Muscle layer of duodenum (tissue), 2 donors: Measurements from ENCODE around the gene GRM7.

Experiments used
- H3K27ac ChIP-seq: one replicate; pipeline ENCODE4 v1.7.0; 2013; ENCODE audit warnings: mild to moderate bottlenecking, low read length
- H3K27me3 ChIP-seq: one replicate; pipeline ENCODE4 v1.7.0; 2013; ENCODE audit warnings: low read depth, mild to moderate bottlenecking, control low read depth, low read length
- H3K36me3 ChIP-seq, 2 donors: one replicate each; pipeline ENCODE4 v1.7.0; 2013; ENCODE audit warnings: low read length in 2 of 2, control low read depth in 1 of 2, mild to moderate bottlenecking in 1 of 2; ENCODE audit not compliant: insufficient read depth in 2 of 2, control insufficient read depth in 1 of 2
- H3K4me1 ChIP-seq, 2 donors: one replicate each; pipeline ENCODE4 v1.7.0; 2013; ENCODE audit warnings: low read length in 2 of 2, mild to moderate bottlenecking in 2 of 2, control low read depth in 1 of 2, moderate library complexity in 1 of 2; ENCODE audit not compliant: insufficient read depth in 2 of 2, control insufficient read depth in 1 of 2
- H3K4me3 ChIP-seq, 2 donors: one replicate each; pipeline ENCODE4 v1.7.0; 2013; ENCODE audit warnings: low read length in 2 of 2, low read depth in 1 of 2, mild to moderate bottlenecking in 1 of 2
- H3K9me3 ChIP-seq, 2 donors: one replicate each; pipeline ENCODE4 v1.7.0; 2013; ENCODE audit warnings: low read length in 2 of 2, control low read depth in 1 of 2, mild to moderate bottlenecking in 1 of 2; ENCODE audit not compliant: control insufficient read depth in 1 of 2
- donor health status: healthy.

GRM7 gene

GRCh38 chr3:7158516-7158915 lies 297.6 kb downstream of the GRM7 start:
- Histone ChIP-seq H3K27me3 (no peaks in the 10 kb centered on the region), H3K27ac (no peak overlapping the region), H3K9me3 (no peaks in the 10 kb centered on the region), H3K4me1 (no peaks in the 10 kb centered on the region), H3K4me3 (no peak overlapping the region), H3K36me3 (no peaks in the 10 kb centered on the region)

DNA sequence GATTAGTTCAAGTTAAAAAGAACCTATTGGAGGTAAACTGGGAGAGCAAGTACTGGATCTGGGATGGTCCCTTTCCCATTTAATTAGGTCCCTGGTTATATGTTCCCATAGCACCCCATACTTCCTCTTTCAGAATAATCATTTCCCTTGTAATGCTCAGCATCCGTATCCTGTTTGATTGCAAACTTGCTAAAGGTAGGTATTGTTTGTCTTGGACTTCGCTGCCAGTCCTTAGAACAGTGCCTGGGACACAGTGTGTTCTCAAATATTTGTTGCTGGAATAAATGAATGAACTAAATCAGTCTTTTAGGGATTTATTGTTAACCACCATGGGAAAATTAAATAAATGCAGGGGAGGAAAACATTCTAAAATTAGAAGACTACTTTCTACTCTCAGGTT lies 299.8 kb downstream of the GRM7 start:
- Histone ChIP-seq H3K27me3 (no peaks in the 10 kb centered on the region), H3K27ac (no peak overlapping the region)

GRCh38 chr3:7166460-7166859 lies 305.5 kb downstream of the GRM7 start:
- no peaks in the 10 kb centered on the region for H3K27me3 ChIP-seq
- no peak overlapping the region for H3K4me3 ChIP-seq
- no peak overlapping the region for H3K27ac ChIP-seq
- no peaks in the 10 kb centered on the region for H3K36me3 ChIP-seq
- no peaks in the 10 kb centered on the region for H3K4me1 ChIP-seq
- no peaks in the 10 kb centered on the region for H3K9me3 ChIP-seq

More for the DNA sequence above, 299.8 kb downstream of the GRM7 start:
- Histone ChIP-seq H3K4me1 (no peaks in the 10 kb centered on the region), H3K9me3 (no peaks in the 10 kb centered on the region), H3K4me3 (no peak overlapping the region), H3K36me3 (no peaks in the 10 kb centered on the region)

DNA sequence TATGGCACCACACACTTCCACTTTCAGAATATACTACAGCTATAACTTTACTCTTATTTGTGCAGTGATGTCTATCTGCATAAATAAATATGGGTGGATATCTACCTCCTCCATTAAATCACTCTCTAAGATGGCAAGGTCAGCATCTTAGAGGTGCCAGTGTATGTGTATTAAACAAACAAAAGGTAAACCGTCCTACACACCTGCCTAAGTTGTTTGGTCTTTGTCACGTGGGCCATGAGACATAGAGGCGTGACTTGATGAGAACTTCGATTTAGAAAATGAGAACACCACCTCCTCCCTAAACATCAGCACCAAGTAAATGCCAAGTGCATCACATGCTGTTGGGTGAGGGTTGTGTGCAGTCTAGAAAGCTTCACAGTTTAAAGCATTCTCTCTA lies 310.6 kb downstream of the GRM7 start:
- H3K4me1 ChIP-seq = no peaks in the 10 kb centered on the region
- H3K9me3 ChIP-seq = no peaks in the 10 kb centered on the region
- H3K4me3 ChIP-seq = no peak overlapping the region
- H3K27ac ChIP-seq = no peak overlapping the region
- H3K27me3 ChIP-seq = no peaks in the 10 kb centered on the region
- no peaks in the 10 kb centered on the region for H3K36me3 ChIP-seq

DNA sequence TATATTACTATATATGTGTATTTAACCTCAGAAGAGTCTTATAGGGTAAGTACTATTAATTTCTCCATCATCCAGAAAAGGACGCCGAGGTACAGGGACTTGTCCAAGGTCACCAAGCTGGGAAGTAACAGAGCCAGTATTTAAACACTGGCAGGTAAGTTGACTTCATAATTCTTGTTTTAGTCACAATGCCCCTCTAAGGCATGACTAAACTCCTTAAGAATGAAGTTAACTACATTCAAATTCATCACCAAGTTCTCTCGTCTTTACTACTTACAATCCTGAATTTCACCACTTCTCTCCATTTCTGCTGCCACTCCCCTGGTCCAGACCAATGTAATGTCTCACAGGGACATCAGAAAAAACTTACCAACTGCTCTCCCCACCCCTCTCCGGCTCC lies 312.1 kb downstream of the GRM7 start:
- no peak overlapping the region for H3K27ac ChIP-seq
- no peaks in the 10 kb centered on the region for H3K36me3 ChIP-seq
- no peaks in the 10 kb centered on the region for H3K27me3 ChIP-seq
- no peaks in the 10 kb centered on the region for H3K4me1 ChIP-seq
- H3K4me3 ChIP-seq = no peak overlapping the region
- no peaks in the 10 kb centered on the region for H3K9me3 ChIP-seq

- Histone ChIP-seq H3K27ac (no peak overlapping the region), H3K9me3 (no peaks in the 10 kb centered on the region), H3K4me1 (no peaks in the 10 kb centered on the region), H3K36me3 (no peaks in the 10 kb centered on the region), H3K4me3 (no peak overlapping the region), H3K27me3 (no peaks in the 10 kb centered on the region)
Observed at GRCh38 chr3:7188551-7188950, 327.6 kb downstream of the GRM7 start.

DNA sequence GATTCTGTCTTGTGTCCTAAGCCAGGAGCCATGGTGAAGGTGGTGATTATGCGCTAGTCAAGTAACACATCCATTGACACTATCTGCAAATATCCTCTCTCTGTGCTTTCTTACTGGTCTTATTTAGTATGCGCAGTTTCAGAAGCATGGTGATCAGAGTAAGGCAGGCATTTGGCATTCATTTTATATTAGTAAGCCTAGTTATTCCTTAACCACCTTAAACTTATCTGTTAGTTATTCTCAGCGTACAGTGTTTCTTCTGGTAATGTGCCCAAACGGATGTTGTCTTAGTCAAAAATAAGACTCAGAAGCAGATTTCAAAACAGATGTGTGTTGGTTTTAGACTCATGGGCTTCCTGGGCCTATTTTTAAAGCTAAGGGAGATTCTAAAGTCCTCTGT lies 329.2 kb downstream of the GRM7 start:
- Histone ChIP-seq H3K9me3 (no peaks in the 10 kb centered on the region), H3K36me3 (no peaks in the 10 kb centered on the region), H3K4me1 (no peaks in the 10 kb centered on the region), H3K27me3 (no peaks in the 10 kb centered on the region), H3K4me3 (no peak overlapping the region), H3K27ac (no peak overlapping the region)

DNA sequence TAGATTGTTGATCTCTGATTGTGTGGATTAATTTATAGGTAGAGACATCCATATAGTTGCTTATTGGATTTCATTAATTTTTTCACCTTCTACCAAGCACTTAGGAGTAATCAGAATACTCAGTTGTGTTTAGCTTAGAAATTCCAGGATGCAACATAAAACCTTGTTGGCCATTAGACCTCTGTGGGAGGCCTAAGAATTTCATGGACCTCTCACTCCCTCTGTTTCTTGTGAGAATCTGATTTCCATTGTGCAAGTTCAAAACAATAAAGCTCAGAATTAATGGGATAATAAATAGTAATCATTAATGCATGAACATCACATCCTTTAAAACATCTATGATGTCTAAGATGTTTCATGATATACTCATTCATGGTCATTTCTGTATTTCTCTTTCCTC lies 332.4 kb downstream of the GRM7 start:
- no peaks in the 10 kb centered on the region for H3K4me1 ChIP-seq
- no peak overlapping the region for H3K4me3 ChIP-seq
- no peaks in the 10 kb centered on the region for H3K36me3 ChIP-seq
- no peak overlapping the region for H3K27ac ChIP-seq
- H3K9me3 ChIP-seq = no peaks in the 10 kb centered on the region
- H3K27me3 ChIP-seq = no peaks in the 10 kb centered on the region

DNA sequence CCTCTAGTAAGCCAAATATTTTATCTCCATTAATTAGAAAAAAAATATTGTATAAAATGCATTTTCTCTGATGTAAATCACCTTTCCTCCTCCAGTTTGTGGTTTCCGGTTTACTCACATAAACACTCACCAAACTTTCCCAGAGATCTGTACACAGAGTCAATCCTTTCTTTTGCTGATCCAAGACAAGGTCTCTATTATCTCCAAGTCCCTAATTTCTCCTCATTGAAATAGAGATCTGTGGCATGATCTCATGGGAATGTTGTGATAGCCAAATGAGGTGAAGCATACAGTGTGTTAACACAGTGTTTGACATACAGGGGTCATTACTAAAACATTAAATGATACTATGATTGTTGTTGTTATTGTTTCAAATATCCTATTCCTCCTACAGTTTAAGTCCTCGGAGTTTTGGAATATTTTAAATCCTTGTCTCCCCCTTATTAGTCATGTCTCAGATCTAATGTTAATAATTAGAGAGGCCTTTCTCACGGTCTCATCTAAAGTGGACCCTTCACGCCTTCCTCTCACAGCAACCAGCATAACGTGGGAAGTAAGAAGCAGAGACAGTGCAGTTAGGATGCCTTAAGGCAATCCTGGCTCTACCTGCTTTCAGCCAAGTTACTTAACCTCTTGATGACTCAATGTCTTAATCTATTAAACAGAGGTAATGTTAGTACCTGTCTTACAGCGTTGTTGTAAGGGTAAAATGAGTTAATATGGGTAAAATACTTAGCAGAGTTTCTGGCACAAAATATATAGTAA lies 333.3 kb downstream of the GRM7 start:
- no peak overlapping the region for H3K27ac ChIP-seq
- no peaks in the 10 kb centered on the region for H3K9me3 ChIP-seq
- no peak overlapping the region for H3K4me3 ChIP-seq
- H3K36me3 ChIP-seq = no peaks in the 10 kb centered on the region
- no peaks in the 10 kb centered on the region for H3K27me3 ChIP-seq
- H3K4me1 ChIP-seq = no peaks in the 10 kb centered on the region

- Histone ChIP-seq H3K36me3 (no peaks in the 10 kb centered on the region), H3K9me3 (no peaks in the 10 kb centered on the region), H3K27ac (no peak overlapping the region), H3K4me1 (no peaks in the 10 kb centered on the region), H3K4me3 (no peak overlapping the region), H3K27me3 (no peaks in the 10 kb centered on the region)
Observed at GRCh38 chr3:7195934-7196333, 335.0 kb downstream of the GRM7 start.

- no peak overlapping the region for H3K4me3 ChIP-seq
- H3K9me3 ChIP-seq = no peaks in the 10 kb centered on the region
- no peaks in the 10 kb centered on the region for H3K27me3 ChIP-seq
- H3K27ac ChIP-seq = no peak overlapping the region
- no peaks in the 10 kb centered on the region for H3K36me3 ChIP-seq
- H3K4me1 ChIP-seq = no peaks in the 10 kb centered on the region
Observed at GRCh38 chr3:7201784-7202183, 340.9 kb downstream of the GRM7 start.
